SU-DHL-6 (cell line): Measurements from ENCODE around the gene OR10K2.

Experiments
- EZH2phosphoT487 ChIP-seq: fragments of 200-600 bp; sonication (generic), shearing (Covaris generic); conservative IDR thresholded peaks from 2 replicates; pipeline ENCODE4 v1.6.1; 2018; ENCODE audit warnings: mild to moderate bottlenecking, antibody characterized with exemption, low read length, moderate library complexity, mixed read lengths
- TF ChIP-seq, protein P1 (sequence below): fragments of 200-600 bp; sonication (generic); IDR thresholded peaks from one replicate; pipeline ENCODE4 v1.5.1; 2017; ENCODE audit warnings: antibody characterized with exemption, mild to moderate bottlenecking, low read length, moderate library complexity; ENCODE audit not compliant: insufficient read depth, poor library complexity, severe bottlenecking

DNA sequence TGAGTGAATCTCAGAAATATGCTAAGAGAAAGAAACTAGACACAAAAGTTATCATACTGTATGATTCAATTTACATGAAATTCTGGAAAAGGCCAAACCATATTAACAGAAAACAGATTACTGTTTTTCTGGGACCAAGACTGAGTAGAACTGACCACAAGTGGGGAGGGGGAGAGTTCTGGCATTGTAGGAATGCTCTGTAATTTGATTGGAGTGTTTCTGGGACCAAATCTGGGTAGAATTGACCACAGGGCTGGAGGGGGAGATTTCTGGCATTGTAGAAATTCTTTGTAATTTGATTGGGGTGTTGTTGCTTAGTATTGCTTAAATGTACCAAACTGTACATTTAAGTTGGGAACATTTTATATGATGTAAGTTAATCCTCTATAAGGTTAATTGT, 32.2 kb upstream of the OR10K2 start:
- TF ChIP-seq, protein P1, sequence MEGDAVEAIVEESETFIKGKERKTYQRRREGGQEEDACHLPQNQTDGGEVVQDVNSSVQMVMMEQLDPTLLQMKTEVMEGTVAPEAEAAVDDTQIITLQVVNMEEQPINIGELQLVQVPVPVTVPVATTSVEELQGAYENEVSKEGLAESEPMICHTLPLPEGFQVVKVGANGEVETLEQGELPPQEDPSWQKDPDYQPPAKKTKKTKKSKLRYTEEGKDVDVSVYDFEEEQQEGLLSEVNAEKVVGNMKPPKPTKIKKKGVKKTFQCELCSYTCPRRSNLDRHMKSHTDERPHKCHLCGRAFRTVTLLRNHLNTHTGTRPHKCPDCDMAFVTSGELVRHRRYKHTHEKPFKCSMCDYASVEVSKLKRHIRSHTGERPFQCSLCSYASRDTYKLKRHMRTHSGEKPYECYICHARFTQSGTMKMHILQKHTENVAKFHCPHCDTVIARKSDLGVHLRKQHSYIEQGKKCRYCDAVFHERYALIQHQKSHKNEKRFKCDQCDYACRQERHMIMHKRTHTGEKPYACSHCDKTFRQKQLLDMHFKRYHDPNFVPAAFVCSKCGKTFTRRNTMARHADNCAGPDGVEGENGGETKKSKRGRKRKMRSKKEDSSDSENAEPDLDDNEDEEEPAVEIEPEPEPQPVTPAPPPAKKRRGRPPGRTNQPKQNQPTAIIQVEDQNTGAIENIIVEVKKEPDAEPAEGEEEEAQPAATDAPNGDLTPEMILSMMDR = no peak
- no peak for TF ChIP-seq EZH2phosphoT487
